ENCODE measurements around the gene TBC1D20.
"Not testable (repeated sequence)": the region's sequence is repeated elsewhere in the genome, so short reads cannot be mapped to it uniquely, and the experiment has no call there.

Gene TBC1D20

DNA sequence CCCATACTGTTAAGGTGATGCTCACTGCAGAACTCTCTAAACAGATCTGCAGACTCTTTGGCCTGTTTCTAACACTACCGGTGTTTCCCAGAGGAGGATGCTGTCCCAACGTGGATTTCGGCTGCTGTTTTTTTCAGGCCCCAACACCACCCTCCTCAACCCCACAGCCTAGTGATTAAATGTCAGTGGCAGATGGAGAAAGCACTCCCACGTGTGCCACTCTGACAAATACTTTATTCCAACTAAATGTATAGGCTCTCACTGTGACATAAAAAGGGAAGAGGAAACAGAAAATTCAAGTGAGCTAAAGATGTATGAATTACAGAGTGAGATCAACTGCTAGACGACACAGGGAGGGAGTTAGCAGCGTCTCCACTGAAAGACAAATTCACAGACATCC lies 3.6 kb downstream of the TBC1D20 start:
- Histone ChIP-seq H3K27ac (ENCODE audit: low read depth, low read length) (no peak overlapping the region), H3K4me1 (ENCODE audit: control insufficient read depth, insufficient read depth, low read length, unreplicated experiment) (peaks cover 15% of the 10 kb centered on the region), H2AFZ (ENCODE audit: low read length, unreplicated experiment) (no peak overlapping the region), H3K79me2 (ENCODE audit: control insufficient read depth, insufficient read depth, low read length, unreplicated experiment) (peaks cover 66% of the 10 kb centered on the region), H3K4me3 (ENCODE audit: low read depth, low read length) (no peak overlapping the region), H3K36me3 (ENCODE audit: insufficient read depth, low read length) (no peaks in the 10 kb centered on the region), H3K27me3 (ENCODE audit: insufficient read depth, low read length) (no peaks in the 10 kb centered on the region)

DNA sequence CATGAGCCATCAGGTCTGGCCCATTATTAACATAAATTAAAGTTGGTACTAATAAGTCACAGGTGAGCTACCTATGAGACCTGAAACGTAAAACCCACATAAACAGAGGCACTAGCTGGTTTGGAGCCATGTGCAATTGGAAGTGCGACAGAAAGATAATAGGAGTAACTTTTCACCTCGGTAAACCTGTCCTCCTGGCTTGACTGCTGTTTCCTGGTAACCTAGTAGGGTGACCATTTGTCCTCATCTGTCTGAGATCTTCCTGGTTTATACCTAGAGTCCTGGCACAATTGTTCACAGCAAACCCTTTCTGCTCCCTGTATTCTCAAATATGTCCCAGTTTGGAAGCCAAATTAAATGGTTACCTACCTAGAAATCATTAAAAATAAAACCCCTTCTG lies 7.4 kb downstream of the TBC1D20 start:
- Histone ChIP-seq H2AFZ (ENCODE audit: low read length, unreplicated experiment) (no peak overlapping the region), H3K27me3 (ENCODE audit: insufficient read depth, low read length) (no peaks in the 10 kb centered on the region), H3K4me3 (ENCODE audit: low read depth, low read length) (no peak overlapping the region), H3K36me3 (ENCODE audit: insufficient read depth, low read length) (no peaks in the 10 kb centered on the region), H3K79me2 (ENCODE audit: control insufficient read depth, insufficient read depth, low read length, unreplicated experiment) (peaks cover 64% of the 10 kb centered on the region), H3K4me1 (ENCODE audit: control insufficient read depth, insufficient read depth, low read length, unreplicated experiment) (peaks cover 3% of the 10 kb centered on the region), H3K27ac (ENCODE audit: low read depth, low read length) (no peak overlapping the region)

DNA sequence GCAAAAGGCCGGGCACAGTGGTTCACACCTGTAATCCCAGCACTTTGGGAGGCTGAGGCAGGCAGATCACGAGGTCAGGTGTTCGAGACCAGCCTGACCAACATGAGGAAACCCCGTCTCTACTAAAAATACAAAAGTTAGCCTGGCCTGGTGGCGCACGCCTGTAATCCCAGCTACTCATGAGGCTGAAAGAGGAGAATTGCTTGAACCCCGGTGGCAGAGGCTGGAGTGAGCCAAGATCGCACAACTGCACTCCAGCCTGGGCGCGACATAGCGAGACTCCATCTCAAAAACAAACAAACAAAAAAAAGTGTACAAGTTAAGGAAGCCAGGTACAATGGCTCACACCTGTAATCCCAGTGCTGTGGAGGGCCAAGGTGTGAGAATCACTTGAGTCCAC lies 10.3 kb downstream of the TBC1D20 start:
- not testable (repeated sequence) for H3K27me3 ChIP-seq (ENCODE audit: insufficient read depth, low read length); H3K27ac ChIP-seq (ENCODE audit: low read depth, low read length); H2AFZ ChIP-seq (ENCODE audit: low read length, unreplicated experiment); H3K4me1 ChIP-seq (ENCODE audit: control insufficient read depth, insufficient read depth, low read length, unreplicated experiment); H3K4me3 ChIP-seq (ENCODE audit: low read depth, low read length); H3K36me3 ChIP-seq (ENCODE audit: insufficient read depth, low read length)
- H3K79me2 ChIP-seq (ENCODE audit: control insufficient read depth, insufficient read depth, low read length, unreplicated experiment) = peaks cover 52% of the 10 kb centered on the region

DNA sequence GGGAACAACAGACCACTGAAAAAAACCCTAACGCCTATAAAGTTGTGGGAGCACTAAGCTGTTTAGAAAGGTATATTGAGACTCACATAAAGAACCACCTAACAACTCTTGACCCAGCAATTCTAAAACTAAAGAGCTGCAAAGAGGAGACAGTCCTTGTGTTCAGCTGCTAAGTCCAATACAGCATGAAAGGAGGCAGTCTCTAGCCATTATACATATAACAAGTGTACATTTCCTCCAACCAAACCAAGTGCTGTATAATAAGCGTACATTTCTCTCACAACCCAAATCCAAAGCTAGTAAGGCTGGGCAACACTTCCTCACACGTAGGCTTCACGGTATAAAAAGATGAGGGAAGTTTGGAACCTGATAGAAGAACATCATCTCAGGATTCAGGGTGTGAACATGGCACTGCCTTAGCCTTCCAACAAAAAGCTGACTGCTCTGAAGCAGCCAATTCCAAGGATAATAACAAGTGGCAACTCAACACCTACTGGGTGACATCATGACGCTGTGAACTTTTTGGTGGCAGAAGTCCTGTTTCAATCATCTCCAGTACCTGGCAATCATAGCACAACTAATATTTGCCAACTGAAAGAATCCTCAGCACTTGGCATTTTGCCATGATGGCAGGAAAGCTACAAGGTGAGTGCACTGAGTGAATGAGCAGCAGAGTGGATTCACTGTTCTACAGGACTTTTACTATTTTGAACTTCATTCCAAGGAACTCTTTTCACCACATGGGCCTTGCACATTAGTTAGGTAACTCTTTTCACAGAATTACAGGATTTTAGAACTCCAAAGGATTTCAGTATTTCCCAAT lies 16.6 kb downstream of the TBC1D20 start:
- no peaks in the 10 kb centered on the region for H3K27me3 ChIP-seq (ENCODE audit: insufficient read depth, low read length)
- H3K36me3 ChIP-seq (ENCODE audit: insufficient read depth, low read length) = peaks cover 18% of the 10 kb centered on the region
- peaks cover 20% of the 10 kb centered on the region for H3K4me1 ChIP-seq (ENCODE audit: control insufficient read depth, insufficient read depth, low read length, unreplicated experiment)
- H2AFZ ChIP-seq (ENCODE audit: low read length, unreplicated experiment) = no peak overlapping the region
- peak overlapping the region; percentile 49 for H3K27ac ChIP-seq (ENCODE audit: low read depth, low read length)
- no peak overlapping the region for H3K4me3 ChIP-seq (ENCODE audit: low read depth, low read length)
- peaks cover 34% of the 10 kb centered on the region for H3K79me2 ChIP-seq (ENCODE audit: control insufficient read depth, insufficient read depth, low read length, unreplicated experiment)

DNA sequence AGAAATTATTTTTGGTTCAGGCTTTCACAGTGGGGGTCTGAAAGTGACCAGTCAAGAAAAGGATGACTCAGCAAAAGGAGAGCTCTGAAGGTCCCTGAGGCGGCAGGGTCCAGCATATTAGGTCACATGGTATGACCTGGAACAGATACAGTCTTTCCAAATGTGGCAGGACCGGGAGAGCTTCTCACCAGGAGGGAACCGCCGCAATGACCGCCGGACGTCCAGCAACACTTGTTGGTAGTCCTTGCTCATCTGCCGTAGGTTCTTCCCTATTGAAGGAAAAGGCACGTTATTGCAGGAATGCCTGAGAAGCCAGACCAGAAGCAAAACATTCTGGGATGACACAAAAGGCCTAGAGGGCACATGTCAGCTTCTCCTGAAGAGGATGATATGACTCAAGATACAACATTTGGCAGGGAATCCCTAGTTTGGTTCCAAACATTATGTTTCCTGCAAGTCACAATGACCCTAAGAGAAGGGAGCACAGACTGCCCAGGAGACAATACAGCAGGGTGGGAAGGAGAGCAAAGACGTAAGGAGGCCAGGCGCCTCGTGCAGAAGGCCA lies 17.4 kb downstream of the TBC1D20 start:
- H3K79me2 ChIP-seq (ENCODE audit: control insufficient read depth, insufficient read depth, low read length, unreplicated experiment) = peaks cover 29% of the 10 kb centered on the region
- peaks cover 20% of the 10 kb centered on the region for H3K4me1 ChIP-seq (ENCODE audit: control insufficient read depth, insufficient read depth, low read length, unreplicated experiment)
- H3K4me3 ChIP-seq (ENCODE audit: low read depth, low read length) = no peak overlapping the region
- peak overlapping the region; percentile 49 for H3K27ac ChIP-seq (ENCODE audit: low read depth, low read length)
- no peaks in the 10 kb centered on the region for H3K27me3 ChIP-seq (ENCODE audit: insufficient read depth, low read length)
- H3K36me3 ChIP-seq (ENCODE audit: insufficient read depth, low read length) = peaks cover 26% of the 10 kb centered on the region
- H2AFZ ChIP-seq (ENCODE audit: low read length, unreplicated experiment) = no peak overlapping the region

DNA sequence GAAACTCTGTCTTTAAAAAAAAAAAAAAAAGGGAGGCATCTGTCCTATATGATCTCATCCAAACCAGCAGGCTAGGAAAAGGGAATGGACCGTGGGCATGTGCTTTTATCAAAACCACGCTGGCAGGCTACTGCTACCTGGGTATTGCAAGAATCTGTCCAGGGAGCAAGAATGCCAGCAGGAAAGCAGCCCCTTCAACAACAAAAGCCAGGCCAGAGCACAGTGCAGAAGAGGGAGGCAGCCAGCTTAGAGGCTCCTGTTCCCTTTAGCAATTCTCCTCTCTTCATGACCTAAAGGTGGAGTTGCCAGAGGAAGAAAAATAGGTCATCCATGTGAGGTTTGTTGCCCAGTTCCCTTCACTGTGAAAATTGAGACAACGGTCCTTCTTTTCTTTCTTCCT lies 18.2 kb downstream of the TBC1D20 start:
- Histone ChIP-seq H3K79me2 (ENCODE audit: control insufficient read depth, insufficient read depth, low read length, unreplicated experiment) (peaks cover 23% of the 10 kb centered on the region), H3K4me3 (ENCODE audit: low read depth, low read length) (no peak overlapping the region), H2AFZ (ENCODE audit: low read length, unreplicated experiment) (no peak overlapping the region), H3K27me3 (ENCODE audit: insufficient read depth, low read length) (no peaks in the 10 kb centered on the region), H3K36me3 (ENCODE audit: insufficient read depth, low read length) (peaks cover 30% of the 10 kb centered on the region), H3K27ac (ENCODE audit: low read depth, low read length) (peak overlapping the region; percentile 47), H3K4me1 (ENCODE audit: control insufficient read depth, insufficient read depth, low read length, unreplicated experiment) (peaks cover 20% of the 10 kb centered on the region)

DNA sequence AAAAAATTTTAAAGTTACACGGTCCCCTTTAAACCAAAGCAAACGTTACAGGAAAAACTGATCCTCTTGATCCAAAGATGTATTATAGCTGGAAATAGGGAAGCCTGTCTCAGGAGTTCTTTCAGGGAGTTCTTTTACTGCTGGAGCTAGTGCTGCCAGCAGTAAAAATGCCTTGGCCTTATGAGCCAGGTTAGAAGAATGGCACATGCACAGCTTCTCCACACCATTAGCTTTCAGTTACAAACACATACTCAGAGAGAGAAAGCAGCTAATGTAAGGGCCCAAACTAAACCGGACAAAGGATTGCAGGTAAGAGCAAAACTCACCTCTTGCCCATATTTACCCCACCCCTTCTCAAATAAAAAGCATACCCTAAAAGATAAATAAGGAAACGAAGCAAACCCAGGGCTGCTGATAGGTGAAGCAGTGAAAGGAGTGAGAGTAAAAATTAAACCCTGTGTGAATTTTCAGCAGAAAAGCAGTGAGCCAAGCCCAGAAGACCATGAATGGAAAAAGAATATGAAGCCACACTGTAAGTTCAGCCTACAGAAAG lies 19.0 kb downstream of the TBC1D20 start:
- H3K27me3 ChIP-seq (ENCODE audit: insufficient read depth, low read length) = no peaks in the 10 kb centered on the region
- no peak overlapping the region for H3K27ac ChIP-seq (ENCODE audit: low read depth, low read length)
- H3K36me3 ChIP-seq (ENCODE audit: insufficient read depth, low read length) = peaks cover 34% of the 10 kb centered on the region
- no peak overlapping the region for H3K4me3 ChIP-seq (ENCODE audit: low read depth, low read length)
- peaks cover 20% of the 10 kb centered on the region for H3K4me1 ChIP-seq (ENCODE audit: control insufficient read depth, insufficient read depth, low read length, unreplicated experiment)
- no peak overlapping the region for H2AFZ ChIP-seq (ENCODE audit: low read length, unreplicated experiment)
- H3K79me2 ChIP-seq (ENCODE audit: control insufficient read depth, insufficient read depth, low read length, unreplicated experiment) = peaks cover 21% of the 10 kb centered on the region

DNA sequence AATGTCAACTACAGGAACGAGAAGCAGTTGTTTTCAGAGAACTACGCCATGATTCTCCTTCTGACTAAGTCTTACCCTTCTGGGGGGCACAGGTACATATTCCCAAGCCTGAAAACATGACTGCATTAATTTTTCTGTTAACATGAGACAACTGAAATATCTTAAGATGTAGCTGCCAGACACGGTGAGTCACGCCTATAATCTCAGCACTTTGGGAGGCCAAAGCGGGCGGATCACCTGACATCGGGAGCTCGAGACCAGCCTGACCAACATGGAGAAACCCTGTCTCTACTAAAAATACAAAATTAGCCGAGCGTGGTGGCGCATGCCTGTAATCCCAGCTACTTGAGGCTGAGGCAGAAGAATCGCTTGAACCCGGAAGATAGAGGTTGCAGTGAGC lies 21.7 kb downstream of the TBC1D20 start:
- peaks cover 40% of the 10 kb centered on the region for H3K36me3 ChIP-seq (ENCODE audit: insufficient read depth, low read length)

DNA sequence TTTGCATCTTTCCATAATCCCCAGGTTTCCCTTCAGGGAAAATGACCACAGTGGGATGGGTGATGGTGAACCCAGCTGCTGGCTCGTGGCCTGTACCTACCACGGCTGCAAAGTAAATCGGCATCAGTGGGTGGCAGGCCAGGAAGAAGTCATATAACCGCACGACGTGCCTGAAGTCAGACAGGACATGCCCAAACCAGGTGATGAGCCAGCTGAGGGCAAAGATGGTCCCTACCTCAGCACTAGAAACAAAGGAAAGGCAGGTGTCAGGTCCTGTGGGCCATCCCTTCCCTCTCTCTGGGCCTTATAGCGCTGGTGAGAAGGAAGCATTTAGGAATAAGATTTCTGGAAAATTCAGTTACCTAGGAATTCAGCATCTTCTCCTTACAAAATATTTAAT lies 22.2 kb downstream of the TBC1D20 start:
- Histone ChIP-seq H3K27me3 (ENCODE audit: insufficient read depth, low read length) (no peaks in the 10 kb centered on the region), H3K4me3 (ENCODE audit: low read depth, low read length) (no peak overlapping the region), H2AFZ (ENCODE audit: low read length, unreplicated experiment) (no peak overlapping the region), H3K79me2 (ENCODE audit: control insufficient read depth, insufficient read depth, low read length, unreplicated experiment) (peaks cover 10% of the 10 kb centered on the region), H3K4me1 (ENCODE audit: control insufficient read depth, insufficient read depth, low read length, unreplicated experiment) (peaks cover 7% of the 10 kb centered on the region), H3K27ac (ENCODE audit: low read depth, low read length) (no peak overlapping the region), H3K36me3 (ENCODE audit: insufficient read depth, low read length) (peaks cover 41% of the 10 kb centered on the region)

More for the DNA sequence above, 21.7 kb downstream of the TBC1D20 start:
- Histone ChIP-seq H3K27ac (ENCODE audit: low read depth, low read length) (no peak overlapping the region), H3K79me2 (ENCODE audit: control insufficient read depth, insufficient read depth, low read length, unreplicated experiment) (peaks cover 10% of the 10 kb centered on the region), H2AFZ (ENCODE audit: low read length, unreplicated experiment) (no peak overlapping the region), H3K4me3 (ENCODE audit: low read depth, low read length) (no peak overlapping the region), H3K27me3 (ENCODE audit: insufficient read depth, low read length) (no peaks in the 10 kb centered on the region), H3K4me1 (ENCODE audit: control insufficient read depth, insufficient read depth, low read length, unreplicated experiment) (peaks cover 12% of the 10 kb centered on the region)

DNA sequence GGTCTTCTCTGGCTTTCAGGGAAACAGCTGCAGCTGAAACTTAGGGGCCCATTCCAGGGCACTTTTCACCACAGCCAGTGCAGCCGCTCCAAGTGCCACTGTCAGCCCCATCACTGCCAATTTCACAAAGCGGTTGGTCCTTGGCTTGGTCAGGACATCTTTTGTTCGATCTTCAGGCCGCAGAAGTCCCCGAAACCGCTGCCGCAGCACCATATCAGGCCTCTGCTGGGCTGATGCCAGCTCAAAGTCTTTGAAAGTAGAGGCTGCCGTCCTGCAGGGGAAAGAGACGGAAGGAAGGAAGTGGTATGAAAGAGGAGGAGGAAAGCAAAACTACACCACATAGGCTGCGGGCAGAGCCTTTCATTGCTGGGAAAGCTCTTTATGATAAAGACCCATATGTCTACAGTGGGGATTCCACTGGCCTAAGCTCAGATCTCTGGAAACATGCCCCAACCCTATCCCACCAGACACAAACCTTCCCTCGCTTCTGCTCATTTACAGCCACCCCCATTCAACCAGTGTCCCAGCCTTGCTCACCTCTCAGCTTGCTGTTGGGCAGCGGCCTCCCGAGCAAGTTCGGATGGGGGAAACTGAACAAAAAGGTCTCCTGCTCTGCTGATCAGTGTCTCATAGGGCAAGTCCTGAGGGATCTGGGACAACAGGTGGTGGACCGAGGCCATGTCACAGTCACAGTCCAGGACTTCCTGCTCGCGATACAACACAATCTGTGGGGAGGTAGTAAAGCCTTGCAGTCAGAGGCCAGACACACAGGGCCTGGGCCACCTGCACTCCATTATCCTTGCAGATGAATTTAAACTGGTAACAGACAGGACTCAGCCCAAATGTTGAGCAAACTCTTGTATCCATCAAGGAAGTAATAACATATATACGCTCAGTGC lies 23.5 kb downstream of the TBC1D20 start:
- no peaks in the 10 kb centered on the region for H3K4me1 ChIP-seq (ENCODE audit: control insufficient read depth, insufficient read depth, low read length, unreplicated experiment)
- peaks cover 10% of the 10 kb centered on the region for H3K79me2 ChIP-seq (ENCODE audit: control insufficient read depth, insufficient read depth, low read length, unreplicated experiment)
- no peak overlapping the region for H2AFZ ChIP-seq (ENCODE audit: low read length, unreplicated experiment)
- H3K27me3 ChIP-seq (ENCODE audit: insufficient read depth, low read length) = no peaks in the 10 kb centered on the region
- H3K4me3 ChIP-seq (ENCODE audit: low read depth, low read length) = no peak overlapping the region
- H3K27ac ChIP-seq (ENCODE audit: low read depth, low read length) = no peak overlapping the region
- peaks cover 41% of the 10 kb centered on the region for H3K36me3 ChIP-seq (ENCODE audit: insufficient read depth, low read length)
